K562 (cell line): ENCODE data around the gene EP300. TPM values are rescaled to one million over a fixed set of nuclear protein-coding genes. Genes with fewer than 3 reads are reported as not detected.

ENCODE experiments used
- ATAC-seq: fragments of 200-7000 bp; cut with Tn5 transposase; 3 replicates; pipeline ENCODE4 v1.9.1; 2020; ENCODE audit warnings: moderate library complexity
- BruUV-seq: library from RNA; stranded (reverse); fragments of 400-500 nt; replicated peaks from 2 replicates; lab custom pipeline; 2021; lab: Mats Ljungman, UMichigan
- CTCF ChIA-PET: fragments of 300-600 bp; formaldehyde crosslinking; extraction: SDS; loops from one replicate; lab custom pipeline; 2021; ENCODE audit warnings: low intra/inter-chr PET ratio; lab: Yijun Ruan, JAX
- POLR2A ChIA-PET: fragments of 300-600, 350-650 bp; sonication (Branson Sonifier 250); formaldehyde crosslinking; extraction: SDS; loops from one replicate; lab custom pipeline; 2021; ENCODE audit warnings: antibody characterized with exemption, inconsistent platforms; lab: Yijun Ruan, JAX
- DNase-seq, 4 experiments: peaks; one replicate each; pipeline versions ENCODE4 v3.0.0 to v3.0.0-alpha.2; 2011 to 2018; ENCODE audit warnings: low spot score in 3 of 4, mixed read lengths in 3 of 4; ENCODE audit errors: extremely low read depth in 1 of 4
- FAIRE-seq: peaks from 2 replicates; lab custom pipeline; 2011; peaks lifted over from hg19 to GRCh38; lab: Jason Lieb, UNC
- H2AFZ ChIP-seq: 2 replicates; pipeline ENCODE4 v1.6.0; 2011; ENCODE audit warnings: low read depth, low read length, control low read depth, inconsistent platforms
- H3K27ac ChIP-seq: fragments of 200-600 bp; 3 replicates; pipeline ENCODE4 v1.8.0; 2011; ENCODE audit warnings: low read depth, mild to moderate bottlenecking, control low read depth, inconsistent platforms, low read length, moderate library complexity, mixed read lengths; ENCODE audit errors: extremely low read depth
- H3K27me3 ChIP-seq, 2 experiments: fragments of 300-600 bp in 1 of 2; 2 replicates in 1 of 2; 3 replicates in 1 of 2; pipeline versions ENCODE4 v1.6.0 to v1.8.0; 2011; ENCODE audit warnings: inconsistent platforms in 2 of 2, low read length in 2 of 2, mild to moderate bottlenecking in 1 of 2, mixed read lengths in 1 of 2, moderate library complexity in 1 of 2; ENCODE audit not compliant: control insufficient read depth in 2 of 2, insufficient read depth in 2 of 2
- H3K36me3 ChIP-seq: fragments of 300-600 bp; 3 replicates; pipeline ENCODE4 v1.8.0; 2011; ENCODE audit warnings: mild to moderate bottlenecking, low read length, inconsistent platforms; ENCODE audit not compliant: control insufficient read depth, insufficient read depth
- H3K4me1 ChIP-seq, 2 experiments: fragments of 200-600 bp in 1 of 2; replicated peaks in 1 of 2; 2 replicates in 1 of 2; 3 replicates in 1 of 2; pipeline versions ENCODE4 v1.5.1 to v1.8.0; 2011; ENCODE audit warnings: inconsistent platforms in 2 of 2, low read length in 2 of 2, mild to moderate bottlenecking in 1 of 2, mixed read lengths in 1 of 2, moderate library complexity in 1 of 2; ENCODE audit not compliant: control insufficient read depth in 2 of 2, insufficient read depth in 2 of 2
- H3K4me2 ChIP-seq: 2 replicates; pipeline ENCODE4 v1.6.1; 2011; ENCODE audit warnings: low read length, control low read depth, inconsistent platforms, mixed read lengths; ENCODE audit not compliant: insufficient read depth
- H3K4me3 ChIP-seq: fragments of 200-600 bp; sonication (generic), shearing (Covaris generic); 2 replicates; pipeline ENCODE4 v1.5.1; 2016; ENCODE audit warnings: control low read depth, inconsistent platforms
- H3K79me2 ChIP-seq: fragments of 200-600 bp; 3 replicates; pipeline ENCODE4 v1.8.0; 2011; ENCODE audit warnings: low read length, inconsistent platforms; ENCODE audit not compliant: control insufficient read depth, insufficient read depth
- H3K9ac ChIP-seq, 2 experiments: 2 replicates each; pipeline versions ENCODE4 v1.6.0 to v1.6.1; 2011; ENCODE audit warnings: low read depth in 2 of 2, low read length in 2 of 2, control low read depth in 1 of 2, inconsistent platforms in 1 of 2, mild to moderate bottlenecking in 1 of 2, mixed read lengths in 1 of 2; ENCODE audit not compliant: insufficient read depth in 1 of 2
- H3K9me1 ChIP-seq: one replicate; pipeline ENCODE4 v1.6.0; 2011; ENCODE audit warnings: inconsistent platforms, mild to moderate bottlenecking, low read length, moderate library complexity; ENCODE audit not compliant: control insufficient read depth, insufficient read depth
- H3K9me3 ChIP-seq: replicated peaks from 2 replicates; pipeline ENCODE4 v1.5.1; 2011; ENCODE audit warnings: low read depth, low read length, inconsistent platforms; ENCODE audit not compliant: control insufficient read depth, insufficient read depth
- H4K20me1 ChIP-seq: replicated peaks from 2 replicates; pipeline ENCODE4 v1.6.1; 2011; ENCODE audit warnings: low read length, inconsistent platforms, mixed read lengths; ENCODE audit not compliant: control insufficient read depth, insufficient read depth
- NONO ChIP-seq, 2 experiments: fragments of 200-400 bp in 1 of 2; fragments of 450-650 bp in 1 of 2; formaldehyde crosslinking in 1 of 2; IDR thresholded peaks; 2 replicates each; pipeline ENCODE4 v1.6.1; 2017; ENCODE audit warnings: low read depth in 2 of 2, mild to moderate bottlenecking in 2 of 2, moderate library complexity in 2 of 2, low read length in 1 of 2
- POLR2AphosphoS5 ChIP-seq: IDR thresholded peaks from 2 replicates; pipeline ENCODE4 v1.6.1; 2011; ENCODE audit warnings: mild to moderate bottlenecking, low read depth, low read length, moderate library complexity; ENCODE audit not compliant: control insufficient read depth, insufficient read depth
- POLR2G ChIP-seq: fragments of 200-400 bp; formaldehyde crosslinking; IDR thresholded peaks from 2 replicates; pipeline ENCODE4 v1.6.1; 2017; ENCODE audit warnings: low read depth, mild to moderate bottlenecking, antibody characterized with exemption, low read length, moderate library complexity
- SMARCA4 ChIP-seq: fragments of 450-650 bp; IDR thresholded peaks from 2 replicates; pipeline ENCODE4 v1.6.1; 2016
- WGBS: fragments of 100-300 bp; shearing (Covaris generic); methylation state at CpG from one replicate; pipeline ENCODE4 v1.1.6; 2016; ENCODE audit warnings: low coverage, mixed read lengths; ENCODE audit not compliant: insufficient coverage; ENCODE audit errors: missing lambda C conversion rate; 5-methylcytosine and 5-hydroxymethylcytosine counted together
- in situ Hi-C: fragments of 300-500 bp; cut with MboI; formaldehyde crosslinking; loops from 4 replicates; pipeline ENCODE4 v1.15.0; 2018; ENCODE audit warnings: inconsistent platforms, mixed read lengths
- intact Hi-C: fragments of 100-400 bp; cut with micrococcal nuclease; formaldehyde crosslinking; loops from 2 replicates; pipeline ENCODE4 v1.14.2; 2022
- polyA plus RNA-seq, 8 experiments: library from polyadenylated mRNA; depleted of rRNA in 4 of 8; stranded (reverse) in 5 of 8; unstranded in 3 of 8; fragments of >200 nt; fragmentation: Nextera tagmentation in 2 of 8; fragmentation: Illumina TruSeq in 1 of 8; extraction: Ambion mirVana in 2 of 8; extraction: Trizol in 1 of 8; gene quantifications; 2 replicates each; pipeline versions ENCODE4 v1.2.1 to v1.2.3, GENCODE V29; 2011 to 2014; ENCODE audit warnings: inconsistent platforms in 1 of 8, missing spikeins in 1 of 8
- total RNA-seq, 7 experiments: library from RNA; depleted of rRNA in 6 of 7; stranded (reverse); fragments of >200 nt in 6 of 7; fragmentation: Illumina TruSeq in 2 of 7; extraction: Trizol in 2 of 7; gene quantifications; 2 replicates each; pipeline versions ENCODE4 v1.2.1 to v1.2.3, GENCODE V29; 2011 to 2021; ENCODE audit warnings: low replicate concordance in 1 of 7

The EP300 gene
- total and polyA plus RNA-seq, 9 of the 15 experiments (the other 6 are each of a cell fraction or from before 2014, with no cell fraction given), result 2.2 to 28.6 (median 10.9) TPM

DNA sequence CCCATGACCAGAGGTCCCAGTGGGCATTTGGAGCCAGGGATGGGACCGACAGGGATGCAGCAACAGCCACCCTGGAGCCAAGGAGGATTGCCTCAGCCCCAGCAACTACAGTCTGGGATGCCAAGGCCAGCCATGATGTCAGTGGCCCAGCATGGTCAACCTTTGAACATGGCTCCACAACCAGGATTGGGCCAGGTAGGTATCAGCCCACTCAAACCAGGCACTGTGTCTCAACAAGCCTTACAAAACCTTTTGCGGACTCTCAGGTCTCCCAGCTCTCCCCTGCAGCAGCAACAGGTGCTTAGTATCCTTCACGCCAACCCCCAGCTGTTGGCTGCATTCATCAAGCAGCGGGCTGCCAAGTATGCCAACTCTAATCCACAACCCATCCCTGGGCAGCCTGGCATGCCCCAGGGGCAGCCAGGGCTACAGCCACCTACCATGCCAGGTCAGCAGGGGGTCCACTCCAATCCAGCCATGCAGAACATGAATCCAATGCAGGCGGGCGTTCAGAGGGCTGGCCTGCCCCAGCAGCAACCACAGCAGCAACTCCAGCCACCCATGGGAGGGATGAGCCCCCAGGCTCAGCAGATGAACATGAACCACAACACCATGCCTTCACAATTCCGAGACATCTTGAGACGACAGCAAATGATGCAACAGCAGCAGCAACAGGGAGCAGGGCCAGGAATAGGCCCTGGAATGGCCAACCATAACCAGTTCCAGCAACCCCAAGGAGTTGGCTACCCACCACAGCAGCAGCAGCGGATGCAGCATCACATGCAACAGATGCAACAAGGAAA lies 85.4 kb downstream of the EP300 start:
- Histone ChIP-seq H3K36me3 (peaks cover 65% of the 10 kb centered on the region; the same call in 2 of the 3 replicates), H3K27ac (no peak overlapping the region), H3K79me2 (no peaks in the 10 kb centered on the region; the same call in 2 of the 3 replicates), H2AFZ (no peak overlapping the region), H3K27me3 (no peaks in the 10 kb centered on the region), H4K20me1 (peaks cover 5% of the 10 kb centered on the region; the same call in 1 of the 2 replicates), H3K4me1 (no peaks in the 10 kb centered on the region; a peak in 1 of 5 replicates), H3K4me3 (no peak overlapping the region), H3K9ac (no peak overlapping the region), H3K9me1 (no peaks in the 10 kb centered on the region), H3K9me3 (no peaks in the 10 kb centered on the region), H3K4me2 (no peak overlapping the region)
- FAIRE-seq (no peak), ATAC-seq (no peak), DNase-seq (no peak)
- BruUV-seq, result no TSS peak
- POLR2A ChIA-PET, result no interaction called here
- intact Hi-C loops (no loop called here), in situ Hi-C loops (no loop called here)
- 96% methylated on average over 7 of the region's 9 CpGs for WGBS
- CTCF ChIA-PET, result no interaction called here
- TF ChIP-seq POLR2AphosphoS5 (peak; percentile 7; the same call in 1 of the 2 replicates), SMARCA4 (no peak), NONO (IDR thresholded peaks at IDR 0.05; ENCODE audit: low read depth in 2 of 2, low read length in 1 of 2) (no peak), POLR2G (peak; percentile 29; the same call in 1 of the 2 replicates)
